ENCODE measurements around the gene GMPS. TPM values are rescaled to one million over a fixed set of nuclear protein-coding genes. Genes with fewer than 3 reads are reported as not detected.

Gene GMPS
- polyA plus RNA-seq, 1 of the 3 experiments (the other 2 are of a cell fraction), result 13.4 TPM

GRCh38 chr3:155835341-155836071 is 34.9 kb upstream of the GMPS start:
- no peak overlapping the region for H3K27ac ChIP-seq (ENCODE audit: low read depth in 2 of 2, low read length in 1 of 2)
- no peak overlapping the region for H3K9ac ChIP-seq
- DNase-seq, result no peak
- H3K79me2 ChIP-seq (ENCODE audit: insufficient read depth), result peaks cover 33% of the 10 kb centered on the region
- no peaks in the 10 kb centered on the region for H3K27me3 ChIP-seq (ENCODE audit: insufficient read depth)
- H3K9me2 ChIP-seq, result no peaks in the 10 kb centered on the region
- no peaks in the 10 kb centered on the region for H3K9me3 ChIP-seq
- no peak overlapping the region for H3K4me3 ChIP-seq (ENCODE audit: low read depth in 2 of 2, low read length in 1 of 2)
- H3K36me3 ChIP-seq (replicated peaks in 1 of 2; ENCODE audit: control insufficient read depth in 1 of 2, insufficient read depth in 2 of 2, low read length in 1 of 2), result peaks cover 6 to 29% of the 10 kb centered on the region in 2 experiments
- H3F3A ChIP-seq (replicated peaks; ENCODE audit: insufficient read depth), result peaks cover 11% of the 10 kb centered on the region
- no peaks in the 10 kb centered on the region; a peak in 1 of 4 replicates for H3K4me1 ChIP-seq (ENCODE audit: control insufficient read depth in 1 of 2, insufficient read depth in 2 of 2, low read depth in 1 of 2, low read length in 1 of 2)
- no peak overlapping the region for H2AFZ ChIP-seq (ENCODE audit: low read depth)
- H3K4me2 ChIP-seq, result no peak overlapping the region
- WGBS (ENCODE audit: low lambda C conversion rate), result 91% methylated on average over 9 of the region's 9 CpGs
- H4K20me1 ChIP-seq (ENCODE audit: insufficient read depth), result no peaks in the 10 kb centered on the region
- no peak for TF ChIP-seq JUND (IDR thresholded peaks at IDR 0.05)
- no peak for TF ChIP-seq FOSL2 (IDR thresholded peaks at IDR 0.05; ENCODE audit: borderline replicate concordance, low read depth)
- no peak for TF ChIP-seq CHD2 (IDR thresholded peaks at IDR 0.05; ENCODE audit: low read length, partially characterized antibody)
- TF ChIP-seq POLR2AphosphoS5 (IDR thresholded peaks at IDR 0.05; ENCODE audit: low read depth, low read length), result no peak
- TF ChIP-seq RCOR1 (IDR thresholded peaks at IDR 0.05; ENCODE audit: low read length), result no peak
- no peak for TF ChIP-seq TAF1 (IDR thresholded peaks at IDR 0.05; ENCODE audit: borderline replicate concordance, low read depth, low read length)
- TF ChIP-seq SMC3 (IDR thresholded peaks at IDR 0.05; ENCODE audit: low read depth, low read length), result no peak
- no peak for TF ChIP-seq ELF1 (IDR thresholded peaks at IDR 0.05)
- TF ChIP-seq USF2 (IDR thresholded peaks at IDR 0.05; ENCODE audit: borderline replicate concordance, low read depth, low read length), result no peak
- no peak for TF ChIP-seq IRF3 (IDR thresholded peaks at IDR 0.05; ENCODE audit: low read depth, low read length)
- TF ChIP-seq GABPA (IDR thresholded peaks at IDR 0.05; ENCODE audit: low read depth), result no peak
- no peak for TF ChIP-seq NFIC (IDR thresholded peaks at IDR 0.05; ENCODE audit: borderline replicate concordance)
- TF ChIP-seq EP300 (IDR thresholded peaks at IDR 0.05; ENCODE audit: borderline replicate concordance in 1 of 2, low read depth in 1 of 2, low read length in 1 of 2), result no peak
- no peak for TF ChIP-seq ZBTB33 (IDR thresholded peaks at IDR 0.05; ENCODE audit: borderline replicate concordance, low read depth)
- TF ChIP-seq FOXJ3 (CRISPR knock-in tag; IDR thresholded peaks at IDR 0.05), result no peak
- CTCF ChIA-PET, result interaction anchor here (1.2 kb wide), 1 partner anchor 30 kb away, joined by 5 read pairs; the partner anchor contains the start of gene C3orf33
- POLR2A ChIA-PET, result no interaction called here

All from SK-N-SH (cell line).